RPMI7951 (cell line): ENCODE results near the gene PEA15. TPM values are rescaled to one million over a fixed set of nuclear protein-coding genes. Genes with fewer than 3 reads are reported as not detected.

Source experiments
- total RNA-seq: library from RNA; depleted of rRNA; stranded (reverse); fragments of >200 nt; shearing (Covaris generic); gene quantifications from 2 replicates; pipeline ENCODE4 v1.2.3, GENCODE V29; 2014; rRNA removed

PEA15 gene
- total RNA-seq, 1 experiment from 2014 or later: 107 TPM

Other genes starting within 250 kb of the PEA15 start
- 4.7 and 4.9 TPM in 2 replicates for gene PIGM, start 173.4 kb upstream of the PEA15 start, total RNA-seq
- 0.10 and 0.12 TPM in 2 replicates for gene KCNJ10, start 135.2 kb upstream of the PEA15 start, total RNA-seq
- not detected in 2 replicates for gene KCNJ9, start 123.8 kb upstream of the PEA15 start, total RNA-seq
- 7.9 and 10.7 TPM in 2 replicates for gene IGSF8, start 106.8 kb upstream of the PEA15 start, total RNA-seq
- not detected in 2 replicates for gene ATP1A2, start 89.6 kb upstream of the PEA15 start, total RNA-seq
- not detected in 2 replicates for gene ATP1A4, start 53.8 kb upstream of the PEA15 start, total RNA-seq
- not detected in 2 replicates for gene CASQ1, start 14.8 kb upstream of the PEA15 start, total RNA-seq
- gene DCAF8, start 57.2 kb downstream of the PEA15 start, total RNA-seq: 28.4 and 31.4 TPM in 2 replicates
- gene PEX19, start 79.7 kb downstream of the PEA15 start, total RNA-seq: 29.2 and 35.6 TPM in 2 replicates
- 127 and 140 TPM in 2 replicates for gene COPA, start 137.9 kb downstream of the PEA15 start, total RNA-seq
- 65.6 and 88.6 TPM in 2 replicates for gene NCSTN, start 138.0 kb downstream of the PEA15 start, total RNA-seq
- gene NHLH1, start 161.7 kb downstream of the PEA15 start, total RNA-seq: not detected in 2 replicates
- 0.10 and 0.12 TPM in 2 replicates for gene VANGL2, start 195.2 kb downstream of the PEA15 start, total RNA-seq